Keratinocyte (primary cell): Measurements from ENCODE around the gene SUMF2.
"Not testable (repeated sequence)": the region's sequence is repeated elsewhere in the genome, so short reads cannot be mapped to it uniquely, and the experiment has no call there.

Experiments used
- CTCF ChIP-seq, 3 experiments: IDR thresholded peaks in 1 of 3; conservative IDR thresholded peaks in 1 of 3; optimal IDR thresholded peaks in 1 of 3; 2 replicates in 2 of 3; 3 replicates in 1 of 3; pipeline versions ENCODE3 to v1.5.1; 2011; ENCODE audit warnings: low read length in 3 of 3, mild to moderate bottlenecking in 3 of 3, moderate library complexity in 2 of 3, control low read depth in 1 of 3, inconsistent platforms in 1 of 3; ENCODE audit not compliant: insufficient read depth in 2 of 3; ENCODE audit errors: extremely low read depth in 1 of 3
- EZH2 ChIP-seq: IDR thresholded peaks from one replicate; pipeline ENCODE4 v1.6.1; 2012; ENCODE audit warnings: inconsistent platforms, mild to moderate bottlenecking, low read length, moderate library complexity

- not testable (repeated sequence) for TF ChIP-seq CTCF (optimal IDR thresholded peaks at IDR 0.05 in 1 of 3, IDR thresholded peaks at IDR 0.05 in 1 of 3, conservative IDR thresholded peaks at IDR 0.05 in 1 of 3; ENCODE audit: extremely low read depth in 1 of 3, insufficient read depth in 2 of 3, low read length in 3 of 3); EZH2
Measured at GRCh38 chr7:56066376-56066775, 2.3 kb downstream of the SUMF2 start.
